ENCODE measurements around the gene KCNV2.

DNA sequence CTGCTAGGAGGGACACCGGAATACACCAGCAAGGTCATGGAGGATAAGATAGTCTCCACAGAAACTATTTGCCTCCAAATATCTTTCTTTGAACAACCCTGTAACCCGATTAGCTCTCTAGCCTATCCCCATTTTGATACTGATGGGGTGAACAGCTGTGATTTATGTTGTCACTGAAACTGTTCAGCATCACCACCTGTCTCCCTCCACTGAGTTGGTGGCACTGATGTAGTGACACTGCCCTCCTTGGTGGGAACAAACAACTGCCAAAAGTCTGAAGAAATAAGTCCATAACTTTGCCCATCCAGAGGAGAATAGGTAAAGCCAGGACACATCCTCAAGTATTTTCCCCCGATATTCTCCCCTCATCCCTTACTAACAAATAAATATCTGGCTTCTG lies 24.3 kb upstream of the KCNV2 start:
- TF ChIP-seq POLR2A (IDR thresholded peaks at IDR 0.05; ENCODE audit: low read depth, low read length) (no peak), POLR2AphosphoS5 (IDR thresholded peaks at IDR 0.05; ENCODE audit: low read depth, low read length) (no peak)
